Prostate gland (tissue), 2 donors: ENCODE data around the gene SUCLG2.

ENCODE experiments used
- POLR2A ChIP-seq: fragments of 450-650 bp; IDR thresholded peaks from one replicate; pipeline ENCODE4 v1.6.1; 2016; ENCODE audit warnings: antibody characterized with exemption, mild to moderate bottlenecking
- TF ChIP-seq, protein P1 (sequence below), 4 experiments: fragments of 200-600 bp in 2 of 4; fragments of 450-650 bp in 2 of 4; sonication (generic) in 2 of 4; IDR thresholded peaks; 1 replicate in 3 of 4; 2 replicates in 1 of 4; pipeline ENCODE4 v1.5.1; 2016 to 2019; ENCODE audit warnings: antibody characterized with exemption in 4 of 4, mild to moderate bottlenecking in 2 of 4, moderate library complexity in 2 of 4

DNA sequence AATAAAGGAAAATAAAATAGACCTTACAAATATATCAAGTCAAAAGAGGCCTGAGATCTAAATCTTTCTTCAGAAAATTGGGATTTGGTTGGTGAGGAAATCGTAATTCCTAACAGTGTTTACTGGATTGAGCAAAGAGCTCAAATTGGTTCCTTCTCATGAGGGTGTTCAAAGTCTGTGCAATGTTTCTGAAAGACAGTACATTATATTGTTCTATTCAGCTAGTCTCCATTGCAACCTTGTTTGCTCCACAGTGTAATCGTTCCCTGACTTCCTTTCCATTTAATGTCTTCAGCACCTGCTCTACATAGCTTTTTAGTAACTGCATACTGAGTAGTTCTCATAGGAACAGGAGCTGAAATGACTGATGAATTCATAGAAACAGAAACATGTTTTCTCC lies 326.8 kb downstream of the SUCLG2 start:
- no peak for TF ChIP-seq POLR2A
- TF ChIP-seq, protein P1, sequence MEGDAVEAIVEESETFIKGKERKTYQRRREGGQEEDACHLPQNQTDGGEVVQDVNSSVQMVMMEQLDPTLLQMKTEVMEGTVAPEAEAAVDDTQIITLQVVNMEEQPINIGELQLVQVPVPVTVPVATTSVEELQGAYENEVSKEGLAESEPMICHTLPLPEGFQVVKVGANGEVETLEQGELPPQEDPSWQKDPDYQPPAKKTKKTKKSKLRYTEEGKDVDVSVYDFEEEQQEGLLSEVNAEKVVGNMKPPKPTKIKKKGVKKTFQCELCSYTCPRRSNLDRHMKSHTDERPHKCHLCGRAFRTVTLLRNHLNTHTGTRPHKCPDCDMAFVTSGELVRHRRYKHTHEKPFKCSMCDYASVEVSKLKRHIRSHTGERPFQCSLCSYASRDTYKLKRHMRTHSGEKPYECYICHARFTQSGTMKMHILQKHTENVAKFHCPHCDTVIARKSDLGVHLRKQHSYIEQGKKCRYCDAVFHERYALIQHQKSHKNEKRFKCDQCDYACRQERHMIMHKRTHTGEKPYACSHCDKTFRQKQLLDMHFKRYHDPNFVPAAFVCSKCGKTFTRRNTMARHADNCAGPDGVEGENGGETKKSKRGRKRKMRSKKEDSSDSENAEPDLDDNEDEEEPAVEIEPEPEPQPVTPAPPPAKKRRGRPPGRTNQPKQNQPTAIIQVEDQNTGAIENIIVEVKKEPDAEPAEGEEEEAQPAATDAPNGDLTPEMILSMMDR (IDR thresholded peaks at IDR 0.05), result no peak
